Measurements from ENCODE around the gene SMYD2.

Gene SMYD2

DNA sequence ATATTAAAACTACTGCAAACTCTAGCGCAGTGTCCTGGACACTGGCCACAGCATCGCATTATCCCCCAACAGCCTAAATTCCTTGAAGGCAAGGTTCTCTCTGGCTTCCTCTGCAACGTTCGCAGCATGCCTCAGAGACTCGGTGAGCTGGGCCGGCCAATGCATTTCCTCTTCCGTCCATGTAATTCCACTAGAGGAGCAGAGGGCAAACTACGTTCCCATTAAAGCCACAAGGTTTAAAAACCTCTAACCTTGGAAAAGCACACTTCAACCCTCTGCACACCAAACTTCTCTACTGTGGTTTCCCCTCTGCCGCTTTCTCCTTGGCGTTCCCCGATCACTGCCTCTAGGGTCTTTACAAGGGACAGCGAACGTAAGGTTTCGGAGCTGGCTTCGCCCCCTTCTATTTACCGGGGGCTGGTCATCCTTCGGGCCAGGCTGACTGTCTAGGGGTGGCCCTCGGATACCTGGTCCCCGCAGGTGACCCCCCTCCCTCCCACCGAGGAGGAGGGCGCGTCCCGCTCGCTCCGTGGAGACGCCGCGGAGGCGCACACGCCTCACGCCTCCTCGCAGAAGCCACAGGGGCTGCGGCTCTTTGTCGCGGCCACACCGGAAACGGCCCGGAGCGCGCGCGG, 456 bp upstream of the SMYD2 start:
- peak; percentile 43 for DNase-seq (ENCODE audit: low read depth)
- peak overlapping the region; percentile 74 for H3K4me3 ChIP-seq (ENCODE audit: control insufficient read depth, low read depth, low read length)
- TF ChIP-seq CTCF (conservative IDR thresholded peaks at IDR 0.05; ENCODE audit: control insufficient read depth, insufficient read depth, low read depth, low read length) = no peak

- no peak for TF ChIP-seq CTCF (conservative IDR thresholded peaks at IDR 0.05; ENCODE audit: control insufficient read depth, insufficient read depth, low read depth, low read length)
- peak; percentile 80 for DNase-seq (ENCODE audit: low read depth)
- peak overlapping the region; percentile 85 for H3K4me3 ChIP-seq (ENCODE audit: control insufficient read depth, low read depth, low read length)
Observed at GRCh38 chr1:214281720-214282629, 1.0 kb downstream of the SMYD2 start.

- no peak for DNase-seq (ENCODE audit: low read depth)
- peak overlapping the region; percentile 85 for H3K4me3 ChIP-seq (ENCODE audit: control insufficient read depth, low read depth, low read length)
- no peak for TF ChIP-seq CTCF (conservative IDR thresholded peaks at IDR 0.05; ENCODE audit: control insufficient read depth, insufficient read depth, low read depth, low read length)
Observed at GRCh38 chr1:214282630-214283242, 1.8 kb downstream of the SMYD2 start.

DNA sequence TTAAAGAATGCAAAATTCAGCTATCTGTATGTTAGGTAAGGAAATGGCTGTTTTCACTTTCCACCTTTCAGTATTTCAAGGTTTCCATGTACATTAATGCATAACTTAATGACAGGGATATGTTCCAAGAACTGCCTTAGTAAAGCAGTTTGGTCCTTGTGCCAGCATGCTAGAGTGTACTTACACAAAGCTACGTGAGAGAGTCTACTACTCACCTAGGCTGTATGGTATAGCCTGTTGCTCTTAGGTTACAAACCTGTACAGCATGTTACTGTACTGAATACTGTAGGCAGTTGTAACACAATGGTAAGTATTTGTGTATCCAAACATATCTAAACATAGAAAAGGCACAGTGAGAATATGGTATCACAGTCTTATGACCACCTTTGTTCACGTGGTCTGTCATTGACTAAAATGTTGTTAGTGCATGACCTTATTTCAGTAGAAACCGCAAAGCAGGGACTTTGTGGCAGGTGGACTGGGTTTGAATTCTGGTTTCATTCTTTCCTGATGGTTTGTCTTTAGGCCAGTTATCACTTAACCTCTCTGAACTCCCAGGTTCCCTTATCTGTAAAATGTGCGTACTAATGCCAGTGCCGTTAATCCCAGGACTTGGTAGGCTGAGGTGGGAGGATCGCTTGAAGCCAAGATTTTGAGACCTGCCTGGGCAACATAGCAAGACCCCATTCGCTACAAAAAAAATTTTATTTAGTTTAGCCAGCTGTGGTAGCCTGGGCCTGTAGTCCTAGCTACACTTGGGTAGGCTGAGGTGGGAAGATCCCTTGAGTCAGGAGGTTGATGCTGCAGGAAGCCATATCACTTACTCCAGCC, 4.9 kb downstream of the SMYD2 start:
- H3K4me3 ChIP-seq (ENCODE audit: control insufficient read depth, low read depth, low read length) = no peak overlapping the region
- no peak for DNase-seq (ENCODE audit: low read depth)
- TF ChIP-seq CTCF (conservative IDR thresholded peaks at IDR 0.05; ENCODE audit: control insufficient read depth, insufficient read depth, low read depth, low read length) = no peak

DNA sequence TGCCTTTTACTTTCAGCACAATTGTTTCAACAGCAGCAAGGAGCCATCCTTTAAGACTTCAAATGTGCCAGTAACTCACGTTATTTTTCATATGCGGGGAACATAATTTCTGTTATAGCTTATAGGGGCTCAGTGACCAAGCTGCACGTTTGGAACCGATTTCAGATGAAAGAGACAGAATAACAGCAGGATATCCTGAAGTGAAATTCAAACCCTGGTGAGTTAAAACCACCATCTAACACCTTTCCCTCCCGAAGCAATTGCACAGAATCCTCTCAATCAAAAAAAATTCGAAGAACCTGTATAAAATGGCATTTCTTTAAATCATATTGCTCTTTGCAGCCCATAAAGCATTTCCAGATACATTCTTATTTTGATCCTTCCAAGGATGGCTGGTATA, 6.9 kb downstream of the SMYD2 start:
- no peak for DNase-seq (ENCODE audit: low read depth)
- TF ChIP-seq CTCF (conservative IDR thresholded peaks at IDR 0.05; ENCODE audit: control insufficient read depth, insufficient read depth, low read depth, low read length) = no peak
- no peak overlapping the region for H3K4me3 ChIP-seq (ENCODE audit: control insufficient read depth, low read depth, low read length)
